Activated naive CD4-positive, alpha-beta T cell treated with anti-CD3 and anti-CD28 coated beads, Interleukin-2, amount 50 U/mL, for 16 hours (primary cell): ENCODE data around the gene BCAP31.
A peak's percentile ranks its signal among the peaks of the same experiment; 100 is the strongest.
"Not testable (repeated sequence)": the region's sequence is repeated elsewhere in the genome, so short reads cannot be mapped to it uniquely, and the experiment has no call there.

ENCODE experiments used
- DNase-seq: peaks from one replicate; pipeline ENCODE4 v3.0.0-alpha.2; 2020

The BCAP31 gene

DNA sequence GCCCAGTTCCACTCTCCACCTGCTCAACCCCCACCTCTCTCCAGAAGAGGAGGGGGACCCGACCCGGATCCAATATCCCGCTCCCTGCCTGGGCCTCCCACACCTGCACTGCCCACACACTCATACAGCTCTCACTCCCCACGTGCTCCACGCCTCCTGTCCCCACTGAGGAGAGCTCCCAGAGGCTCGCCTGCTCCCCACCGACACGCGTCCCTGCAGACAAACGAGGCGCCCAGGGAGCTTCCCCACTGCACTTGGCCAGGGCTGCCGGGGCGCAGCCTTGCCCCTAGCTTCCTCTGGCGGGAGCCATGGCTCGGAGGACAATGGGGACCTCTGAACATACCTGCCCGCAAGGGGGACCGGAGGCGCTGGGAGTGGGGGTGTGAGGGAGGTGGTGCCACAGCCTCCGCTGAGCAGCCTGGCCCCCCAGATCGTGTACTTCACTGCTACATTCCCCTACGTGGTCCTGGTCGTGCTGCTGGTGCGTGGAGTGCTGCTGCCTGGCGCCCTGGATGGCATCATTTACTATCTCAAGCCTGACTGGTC, 31.5 kb downstream of the BCAP31 start:
- DNase-seq, result no peak

DNA sequence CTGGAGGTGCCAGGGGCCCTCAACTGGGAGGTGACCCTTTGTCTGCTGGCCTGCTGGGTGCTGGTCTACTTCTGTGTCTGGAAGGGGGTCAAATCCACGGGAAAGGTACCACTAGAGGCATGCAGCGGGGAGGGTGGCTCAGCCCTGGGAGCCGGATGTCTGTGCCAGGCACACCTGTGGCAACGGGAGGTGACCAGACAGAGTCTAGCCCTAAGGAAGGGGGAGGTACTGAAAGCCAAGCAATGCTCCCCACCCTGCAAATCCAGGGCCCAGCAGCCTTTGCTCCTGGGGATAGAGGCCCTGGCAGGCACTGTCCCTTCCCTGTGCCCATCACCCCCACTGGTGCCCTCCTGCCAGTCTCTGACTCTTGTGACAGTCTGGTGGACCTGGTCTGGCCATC, 32.2 kb downstream of the BCAP31 start:
- no peak for DNase-seq

DNA sequence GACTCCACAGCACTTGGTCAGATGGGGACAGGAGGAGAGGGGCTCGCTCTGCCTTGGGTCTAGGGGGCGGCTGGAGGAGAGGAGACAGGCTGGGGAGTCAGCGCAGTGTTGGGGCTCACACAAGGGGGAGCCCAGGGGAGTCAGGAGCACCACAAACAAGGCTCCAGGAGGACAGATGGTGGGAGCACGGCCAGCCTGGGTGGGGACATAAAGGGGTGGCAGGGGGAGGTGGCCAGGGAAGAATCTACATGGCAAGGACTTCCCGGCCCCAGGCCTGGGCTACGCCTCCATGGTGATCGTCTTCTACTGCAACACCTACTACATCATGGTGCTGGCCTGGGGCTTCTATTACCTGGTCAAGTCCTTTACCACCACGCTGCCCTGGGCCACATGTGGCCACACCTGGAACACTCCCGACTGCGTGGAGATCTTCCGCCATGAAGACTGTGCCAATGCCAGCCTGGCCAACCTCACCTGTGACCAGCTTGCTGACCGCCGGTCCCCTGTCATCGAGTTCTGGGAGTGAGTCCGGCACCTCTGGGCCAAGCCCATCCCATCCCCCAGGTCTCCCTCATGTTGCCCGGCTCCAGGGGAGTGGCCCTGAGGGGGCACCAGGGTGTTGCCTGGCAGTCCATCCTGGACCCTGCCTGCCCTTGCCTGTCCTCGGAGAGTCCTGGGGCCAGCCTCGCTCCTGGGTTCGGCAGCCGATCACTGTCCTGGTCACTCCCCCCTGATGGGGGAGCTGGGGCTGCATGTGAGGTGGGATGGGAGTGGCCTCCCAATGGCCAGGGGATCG, 33.0 kb downstream of the BCAP31 start:
- DNase-seq, result not testable (repeated sequence)

DNA sequence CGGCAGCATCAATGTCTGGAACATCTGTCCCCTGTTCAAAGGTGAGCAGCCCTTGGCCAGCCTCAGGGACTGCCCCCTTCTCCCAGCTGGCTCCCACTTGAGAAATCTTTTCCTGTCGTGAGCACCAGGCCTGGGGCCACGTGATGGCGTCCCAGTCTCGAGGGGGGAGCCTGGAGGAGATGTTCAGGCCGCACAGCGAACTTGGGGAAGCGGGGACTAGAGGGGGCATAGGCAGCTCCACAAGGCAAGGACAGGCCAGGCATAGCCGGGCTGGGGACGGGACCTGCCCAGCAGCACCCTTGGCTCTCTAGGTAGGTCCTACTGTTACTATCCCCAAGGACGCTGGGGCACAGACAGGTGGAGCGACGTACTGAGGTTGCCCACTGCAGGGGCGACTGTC, 33.7 kb downstream of the BCAP31 start:
- DNase-seq, result no peak

DNA sequence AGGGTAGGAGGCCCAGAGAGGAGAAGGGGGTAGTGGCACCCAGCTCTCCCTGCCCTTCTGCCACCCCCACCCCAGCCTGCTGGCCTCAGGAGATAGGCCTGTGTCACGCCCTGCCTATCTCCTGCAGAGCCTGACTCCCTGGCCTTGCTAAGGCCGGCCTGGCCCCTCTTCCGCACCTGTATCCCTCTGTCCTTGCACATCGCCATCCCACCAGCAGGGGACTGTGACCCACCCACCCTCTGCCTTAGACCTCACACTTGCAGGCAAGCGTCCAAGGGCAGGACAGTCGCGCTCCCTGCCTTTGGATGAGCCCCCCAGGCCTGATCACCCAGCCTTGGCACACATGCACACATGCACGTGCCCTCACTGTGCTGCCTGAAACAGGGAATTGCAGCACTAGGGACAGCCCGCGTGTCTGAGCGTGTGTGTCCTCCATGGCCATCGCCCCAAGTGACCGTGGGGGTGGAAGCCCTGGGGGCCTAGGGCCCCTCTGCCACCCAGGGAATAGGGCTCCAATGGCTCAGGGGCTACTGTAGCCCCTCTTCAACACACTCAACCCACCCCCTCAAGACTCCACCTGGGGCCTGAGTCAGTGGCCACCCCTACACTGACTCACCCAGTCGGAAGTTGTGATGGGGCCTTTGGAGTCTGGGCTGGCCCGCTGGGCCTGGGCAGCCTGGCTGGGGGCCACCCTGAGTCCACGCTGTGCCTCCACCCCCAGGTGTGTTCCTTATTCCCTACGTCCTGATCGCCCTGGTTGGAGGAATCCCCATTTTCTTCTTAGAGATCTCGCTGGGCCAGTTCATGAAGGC, 34.3 kb downstream of the BCAP31 start:
- no peak for DNase-seq

DNA sequence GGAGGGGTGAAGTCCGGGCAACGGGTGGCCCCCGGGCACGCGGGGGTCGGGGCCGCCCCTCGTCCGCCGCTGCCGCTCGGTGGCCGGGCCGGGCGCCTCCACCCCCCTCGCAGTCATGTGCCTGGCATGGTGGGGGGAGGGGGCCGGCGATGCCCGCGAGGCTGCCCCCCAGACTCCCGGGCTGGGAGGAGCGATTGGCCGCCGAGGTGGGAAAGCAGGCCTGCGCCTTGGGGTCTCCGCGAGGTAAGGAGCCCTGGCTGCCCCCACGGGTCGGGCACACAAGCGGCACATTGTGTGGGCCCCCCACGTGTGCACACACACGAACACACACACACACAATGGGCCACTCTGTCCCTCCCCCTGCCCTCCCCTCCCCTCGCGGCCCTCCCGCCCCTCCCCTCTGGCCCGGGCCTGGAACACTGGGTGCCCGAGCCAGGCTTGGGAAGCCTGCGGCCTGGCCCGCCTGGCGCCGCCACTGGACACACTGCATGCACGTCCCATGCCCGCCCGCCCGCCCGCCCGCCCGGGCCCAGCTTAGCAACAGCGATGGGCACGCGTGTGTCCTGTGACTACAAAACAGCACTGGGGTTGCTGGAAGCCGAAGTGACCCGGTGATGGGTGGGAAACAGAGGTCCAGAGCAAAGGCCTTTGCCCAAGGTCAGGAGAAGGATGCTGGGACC, 35.1 kb downstream of the BCAP31 start:
- DNase-seq, result no peak

DNA sequence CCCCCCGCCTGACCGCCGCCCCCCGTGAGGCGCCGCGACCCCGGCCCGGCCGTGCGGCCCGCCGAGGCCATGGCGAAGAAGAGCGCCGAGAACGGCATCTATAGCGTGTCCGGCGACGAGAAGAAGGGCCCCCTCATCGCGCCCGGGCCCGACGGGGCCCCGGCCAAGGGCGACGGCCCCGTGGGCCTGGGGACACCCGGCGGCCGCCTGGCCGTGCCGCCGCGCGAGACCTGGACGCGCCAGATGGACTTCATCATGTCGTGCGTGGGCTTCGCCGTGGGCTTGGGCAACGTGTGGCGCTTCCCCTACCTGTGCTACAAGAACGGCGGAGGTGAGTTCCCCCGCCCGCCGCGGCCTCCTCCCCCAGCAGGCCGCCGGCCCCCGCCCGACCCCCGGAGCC, 35.7 kb downstream of the BCAP31 start:
- no peak for DNase-seq

DNA sequence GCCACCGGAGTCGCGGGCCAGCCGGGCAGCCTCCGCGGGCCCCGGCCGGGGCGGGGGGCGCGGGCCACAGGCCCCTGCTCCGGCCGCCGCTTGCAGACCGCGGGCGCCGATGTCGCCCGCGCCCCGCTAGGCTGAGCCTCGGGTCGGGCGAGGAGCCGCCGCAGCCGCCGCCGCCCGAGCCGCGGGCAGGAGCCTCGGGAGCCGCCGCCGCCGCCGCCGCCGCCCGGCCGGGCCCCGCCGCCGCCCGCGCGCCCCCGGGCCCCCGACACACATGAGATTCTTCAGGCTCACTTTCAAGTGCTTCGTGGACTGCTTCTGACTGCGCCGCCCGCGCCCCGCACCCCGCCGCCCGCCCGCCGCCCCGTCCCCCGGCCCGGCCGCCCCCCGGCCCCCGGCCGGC, 36.1 kb downstream of the BCAP31 start:
- peak; percentile 16 for DNase-seq

DNA sequence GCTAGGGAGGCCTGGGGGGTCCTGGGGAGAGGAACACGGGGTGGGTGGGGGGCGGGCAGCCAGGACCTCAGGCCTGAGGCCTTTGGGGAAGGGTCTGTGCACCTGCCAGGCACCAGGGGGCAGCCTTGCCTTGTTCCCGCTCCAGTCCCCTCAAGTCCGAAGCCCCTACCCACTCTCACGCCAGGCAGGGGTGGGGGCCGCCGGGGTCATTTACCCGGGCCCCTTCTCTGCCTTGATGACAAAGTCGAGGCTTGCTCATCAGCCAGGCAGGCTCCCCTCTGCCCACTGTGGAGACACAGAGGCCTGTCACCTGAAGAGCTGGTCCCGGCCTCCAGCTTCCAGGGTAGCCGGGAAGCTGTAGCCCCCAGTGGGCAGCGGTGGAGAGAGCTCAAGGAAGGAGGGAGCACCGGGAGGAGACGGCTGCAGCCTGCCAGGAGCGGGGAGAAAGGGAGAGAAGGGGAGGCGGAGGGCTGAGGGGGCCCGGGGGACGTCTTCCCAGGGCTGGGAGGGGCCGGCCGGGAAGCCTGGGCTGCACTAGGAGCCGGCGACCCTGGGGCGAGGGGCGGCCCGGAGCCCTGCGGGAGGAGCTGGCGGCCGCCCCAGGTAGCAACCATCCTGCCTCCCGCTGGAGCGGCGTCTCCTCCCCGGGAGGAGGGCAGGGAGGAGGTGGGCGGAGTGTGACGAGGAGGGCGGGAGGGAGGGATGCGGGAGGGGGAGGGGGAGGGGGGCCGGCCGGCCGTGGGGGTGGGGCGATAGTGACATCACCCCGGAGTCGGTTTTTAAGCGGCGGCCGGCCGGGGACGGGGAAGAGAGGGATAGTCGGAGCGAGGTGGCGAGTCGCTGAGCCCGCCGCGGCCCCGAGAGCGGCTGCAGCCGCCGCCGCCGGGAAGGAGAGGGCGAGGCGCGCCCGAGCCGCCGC, 36.8 kb downstream of the BCAP31 start, which contains the start of gene SLC6A8:
Gene SLC6A8, plus strand, starts transcription at position 806 of the 919 bp plus-strand sequence. CDS start 649 bp downstream, outside the sequence.
- DNase-seq, result peak; percentile 21

DNA sequence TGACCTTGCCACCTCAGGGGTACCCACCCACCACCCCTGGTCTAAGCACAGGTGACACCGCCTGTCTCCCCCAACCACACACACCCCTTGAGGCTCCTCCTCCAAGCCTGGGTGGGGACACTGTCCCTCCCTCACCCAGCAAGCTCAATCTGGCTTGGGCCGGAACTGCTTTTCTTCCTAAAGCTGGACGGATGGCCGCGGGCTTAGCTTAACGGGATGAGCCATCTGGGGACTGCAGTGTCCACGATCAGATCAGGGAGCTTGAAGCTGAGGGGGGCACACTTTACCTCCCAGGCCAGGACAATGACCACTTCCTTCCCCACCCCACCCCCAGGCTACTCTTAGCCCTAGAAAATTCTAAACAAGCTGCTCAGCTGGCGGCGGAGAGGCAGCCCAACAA, 37.5 kb downstream of the BCAP31 start:
- no peak for DNase-seq

DNA sequence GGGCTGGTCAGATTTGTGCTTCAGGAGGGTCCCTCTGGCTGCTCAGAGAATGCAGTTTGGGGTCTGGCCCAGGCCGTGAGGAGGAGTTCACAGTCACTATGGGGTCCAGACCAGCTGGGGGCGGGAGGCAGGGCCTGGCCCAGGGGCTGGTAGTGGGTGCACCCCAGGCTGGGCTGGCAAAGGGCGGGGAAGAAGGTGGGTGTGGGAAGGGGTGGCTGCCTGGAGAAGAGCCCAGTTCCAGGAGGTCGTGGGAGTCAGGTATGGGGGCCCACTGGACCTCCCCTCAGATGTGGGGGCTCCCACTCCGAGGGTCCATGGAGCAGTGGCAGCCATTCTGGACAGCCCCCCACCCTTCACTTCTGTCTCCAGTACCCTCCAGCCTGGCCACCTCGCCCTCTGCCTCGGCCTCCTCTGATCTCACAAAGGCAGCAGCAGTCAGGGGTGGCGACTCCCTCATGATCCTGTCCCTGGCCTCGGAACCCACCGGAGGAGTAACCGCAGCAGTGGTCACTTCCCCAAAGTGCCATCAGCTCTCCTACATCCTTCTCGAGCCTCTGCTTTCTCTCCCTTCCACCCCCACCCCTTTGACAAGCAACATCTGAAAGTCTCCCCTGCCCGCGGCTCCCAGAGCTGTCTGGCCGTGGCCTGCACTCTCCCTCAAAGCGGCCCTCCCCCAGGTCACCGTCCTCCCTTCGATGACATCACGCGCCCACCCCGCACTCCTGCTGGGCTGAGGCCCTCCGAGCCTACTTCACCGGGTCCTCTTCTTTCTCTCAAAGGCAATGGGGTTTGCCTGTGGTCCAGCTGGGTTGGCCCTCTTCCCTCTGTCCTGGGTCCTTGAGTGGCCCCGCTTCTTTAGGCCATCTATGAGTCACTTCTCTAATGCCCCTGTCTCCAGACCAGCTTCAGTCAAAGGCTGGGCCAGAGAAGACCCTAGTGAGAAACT, 38.2 kb downstream of the BCAP31 start:
- DNase-seq, result no peak

DNA sequence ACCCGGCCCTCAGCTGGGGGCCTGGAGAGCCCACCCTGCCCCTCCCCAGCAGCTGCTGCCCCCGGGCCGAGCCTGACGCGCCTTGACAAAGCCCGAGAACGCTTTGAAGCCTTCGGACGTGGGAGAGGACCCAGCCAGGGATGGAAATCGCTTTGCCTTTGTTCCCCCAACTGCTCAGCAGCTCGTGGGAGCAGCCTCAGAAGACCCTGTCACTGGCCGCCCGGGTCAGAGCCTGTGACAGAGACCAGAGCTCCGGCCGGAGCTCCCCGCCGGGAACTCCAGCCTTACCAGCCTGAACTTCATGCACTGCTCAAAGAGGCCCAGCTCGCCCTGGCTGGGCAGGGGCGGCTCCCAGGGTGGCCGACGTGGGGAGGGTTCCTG, 39.0 kb downstream of the BCAP31 start:
- DNase-seq, result no peak

DNA sequence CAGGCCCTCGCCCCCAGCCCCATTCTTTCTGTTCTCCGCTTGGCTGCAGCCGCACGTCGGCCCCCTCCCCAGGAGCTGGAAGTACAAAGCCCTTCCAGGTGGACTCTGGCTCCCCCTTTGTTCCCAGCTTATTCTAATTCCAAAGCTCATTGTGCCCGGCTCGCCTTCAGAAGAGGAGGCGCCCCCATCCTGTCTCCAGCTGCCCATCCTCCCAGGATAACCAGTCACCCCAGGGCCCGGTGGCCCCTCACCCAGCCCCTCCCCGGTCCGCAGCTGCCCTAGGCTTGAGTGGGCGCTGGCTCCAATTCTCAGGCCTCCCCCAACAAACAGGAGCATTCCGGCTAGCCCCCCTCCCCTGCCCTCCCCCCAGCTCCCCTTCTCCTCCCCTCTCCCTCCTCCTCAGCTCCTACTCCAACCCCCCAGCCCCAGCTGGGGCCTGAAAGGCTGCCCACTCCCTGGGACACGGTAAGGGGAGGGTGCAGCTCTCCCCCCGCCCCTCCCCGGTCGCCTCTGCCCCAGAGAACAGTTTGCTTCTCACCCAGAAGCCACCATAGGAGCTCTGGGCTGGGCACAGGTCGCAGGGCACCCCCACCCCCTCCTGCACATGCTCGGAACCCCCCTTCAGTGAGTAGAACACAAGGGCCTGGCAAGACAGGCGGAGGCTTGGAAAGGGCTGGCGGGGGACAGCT, 39.6 kb downstream of the BCAP31 start:
- no peak for DNase-seq

DNA sequence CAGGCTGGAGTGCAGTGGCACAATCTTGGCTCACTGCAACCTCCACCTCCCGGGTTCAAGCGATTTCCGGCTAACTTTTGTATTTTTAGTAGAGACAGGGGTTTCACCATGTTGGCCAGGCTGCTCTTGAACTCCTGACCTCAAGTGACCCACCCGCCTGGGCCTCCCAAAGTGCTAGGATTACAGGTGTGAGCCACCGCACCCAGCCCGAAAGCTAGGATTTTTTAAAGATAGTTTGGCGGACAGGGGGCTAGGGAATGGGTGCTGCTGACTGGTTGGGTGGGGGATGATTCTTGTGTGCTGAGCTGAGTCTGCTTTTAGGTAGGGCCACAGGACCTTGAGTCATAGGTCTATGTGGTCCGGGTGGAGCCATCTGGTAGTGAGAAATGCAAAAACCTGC, 40.7 kb downstream of the BCAP31 start:
- DNase-seq, result not testable (repeated sequence)

DNA sequence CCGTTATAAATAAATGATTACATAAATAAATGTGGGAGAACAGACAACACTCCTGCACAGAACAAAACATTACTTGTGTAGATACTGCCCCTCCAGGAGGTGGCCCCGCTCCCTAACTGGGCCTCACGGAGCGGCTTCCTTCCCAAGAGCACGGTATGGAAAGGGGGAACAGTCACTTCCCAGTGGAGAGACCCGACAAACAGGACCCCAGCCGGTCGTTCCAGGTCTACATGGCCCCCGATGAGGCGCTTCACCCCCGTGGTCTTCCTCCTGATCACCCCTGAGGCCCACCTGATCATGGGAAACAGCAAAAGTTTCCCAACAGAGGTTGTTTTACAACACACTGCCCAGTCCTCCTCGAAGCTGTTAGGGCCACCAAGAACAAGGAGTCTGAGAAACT, 43.0 kb downstream of the BCAP31 start:
- DNase-seq, result no peak

DNA sequence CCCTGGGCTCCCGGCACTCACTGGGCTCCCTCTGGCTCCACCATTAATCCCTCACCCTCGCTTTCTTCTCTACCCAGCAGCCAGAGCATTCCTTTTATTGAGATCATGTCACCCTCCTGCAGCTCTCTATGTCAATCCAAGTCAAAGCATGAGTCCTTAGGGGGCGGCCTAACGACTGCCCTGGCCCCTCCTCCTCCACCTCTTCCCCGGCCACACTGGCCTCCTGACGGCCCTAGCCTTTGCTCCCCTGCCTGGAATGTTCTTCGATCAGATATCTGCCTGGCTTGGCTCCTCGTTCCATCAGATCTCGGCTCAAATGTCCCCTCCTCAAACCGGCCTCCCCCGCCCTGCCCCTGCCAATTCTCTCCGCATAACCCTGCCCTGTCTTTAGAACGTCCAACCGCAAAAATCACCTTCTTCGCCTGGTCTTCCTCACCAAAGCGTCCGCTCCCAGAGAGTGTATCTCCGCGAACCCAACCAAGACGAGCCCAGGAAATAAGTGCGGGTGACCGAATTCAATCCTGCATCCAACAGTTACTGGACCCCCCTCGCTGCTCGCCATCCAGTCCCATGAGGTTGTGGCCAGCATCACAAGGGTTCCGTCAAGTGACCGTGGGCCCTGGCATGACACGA, 49.9 kb downstream of the BCAP31 start:
- DNase-seq, result no peak

DNA sequence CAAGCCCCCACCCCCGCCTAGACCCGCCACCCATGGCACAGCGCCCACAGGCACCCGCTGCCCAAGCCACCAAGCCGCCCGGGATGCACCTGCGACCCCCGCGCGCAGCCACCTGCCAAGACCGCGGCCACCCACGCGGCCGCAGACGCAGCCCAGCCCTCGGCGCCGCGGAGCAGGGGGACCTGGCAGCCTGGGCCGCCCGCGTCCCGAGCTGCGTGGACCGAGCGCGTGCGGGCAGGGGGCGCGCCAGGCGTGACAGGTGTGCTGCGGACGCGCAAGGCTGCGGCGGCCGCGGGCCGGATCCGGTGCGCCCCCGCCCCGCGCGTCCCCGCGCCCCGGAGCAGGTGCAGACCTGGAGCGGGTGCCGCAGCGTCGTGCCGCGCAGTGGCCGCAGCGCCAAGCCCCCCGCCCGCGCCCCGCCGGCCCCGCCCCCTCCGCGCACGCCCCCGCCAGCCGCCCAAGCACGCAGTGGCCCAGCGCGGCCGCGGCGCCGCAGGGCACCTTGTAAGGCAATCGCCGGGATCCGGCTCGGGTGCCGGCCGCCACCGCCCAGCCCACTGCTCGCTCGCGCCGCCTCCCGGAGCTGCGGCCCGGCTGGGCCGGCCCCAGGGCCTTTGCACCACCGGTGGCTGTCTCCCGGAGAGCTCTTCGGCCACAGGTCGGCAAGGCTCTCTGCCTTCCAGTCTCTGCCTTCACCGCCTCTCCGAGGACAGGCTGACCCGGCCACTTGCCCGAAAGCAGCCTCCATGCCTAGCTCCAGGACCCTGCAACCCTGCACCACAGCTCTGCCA, 50.6 kb downstream of the BCAP31 start, which contains the start of gene PNCK:
Gene PNCK, minus strand, starts transcription at position 386 of the 791 bp plus-strand sequence. CDS start 737 bp downstream, outside the sequence.
- DNase-seq, result no peak

DNA sequence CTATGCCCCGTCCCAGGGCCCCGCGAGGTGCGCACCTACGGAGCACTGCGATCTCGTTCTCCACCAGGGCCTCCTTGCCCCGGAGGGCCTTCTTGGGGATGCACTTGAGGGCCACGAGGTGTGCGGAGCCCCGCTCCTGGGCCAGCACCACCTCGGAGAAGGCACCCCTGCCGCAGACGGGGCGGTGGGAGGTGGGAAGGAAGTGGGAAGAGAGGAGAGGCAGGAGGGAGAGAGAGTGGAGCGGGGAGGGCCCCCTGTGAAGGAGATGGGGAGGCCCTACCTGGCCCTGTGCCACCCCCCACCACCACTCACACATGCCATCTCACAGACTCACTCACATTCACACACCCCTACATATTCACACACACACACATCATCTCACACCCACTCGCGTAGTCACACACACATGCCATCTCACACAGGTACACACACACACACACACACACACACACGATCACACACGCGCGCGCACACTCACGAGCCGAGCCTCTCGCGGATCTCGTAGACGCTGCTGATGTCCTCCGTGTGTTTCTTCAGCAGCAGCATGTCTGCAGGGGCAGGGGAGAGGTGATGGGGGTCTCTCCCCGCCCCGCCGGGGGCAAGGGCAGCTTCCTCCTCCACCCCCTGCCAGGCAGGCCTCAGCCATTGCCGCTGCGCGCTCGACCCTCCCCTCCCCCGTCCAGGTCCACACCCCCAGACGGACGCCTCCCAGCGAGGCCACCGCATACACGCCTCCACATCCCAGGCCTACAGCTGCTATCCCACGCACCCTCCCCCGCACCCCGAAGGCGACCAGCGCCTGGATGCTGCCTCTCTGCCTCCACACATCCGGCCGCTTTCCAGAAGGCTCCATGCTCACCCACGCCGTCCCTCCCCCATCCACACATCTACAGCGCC, 51.4 kb downstream of the BCAP31 start:
- no peak for DNase-seq
